Muscle of arm (tissue), 12 donors: Measurements from ENCODE around the gene CNKSR2. TPM values are rescaled to one million over a fixed set of nuclear protein-coding genes. Genes with fewer than 3 reads are reported as not detected.
A peak's percentile ranks its signal among the peaks of the same experiment; 100 is the strongest.
"Not testable (repeated sequence)": the region's sequence is repeated elsewhere in the genome, so short reads cannot be mapped to it uniquely, and the experiment has no call there.

Experiments used
- DNase-seq: peaks from one replicate; pipeline ENCODE4 v3.0.0-alpha.2; 2013
- polyA plus RNA-seq, 12 donors: library from polyadenylated mRNA; unstranded; fragments of 120-200 nt; gene quantifications; one replicate each; pipeline ENCODE4 v1.2.1, GENCODE V29; 2013; ENCODE audit not compliant: insufficient read length in 12 of 12

Gene CNKSR2
- polyA plus RNA-seq, 12 donors = 2.1 to 4.5 (median 3.2) TPM; not detected in 2

- DNase-seq = no peak
Measured at GRCh38 chrX:21437036-21437435, 62.8 kb downstream of the CNKSR2 start.

- no peak for DNase-seq
Measured at GRCh38 chrX:21438792-21439191, 64.6 kb downstream of the CNKSR2 start.

GRCh38 chrX:21440911-21441310 is 66.7 kb downstream of the CNKSR2 start:
- no peak for DNase-seq

- DNase-seq = no peak
Measured at GRCh38 chrX:21457718-21458117, 83.5 kb downstream of the CNKSR2 start.

- DNase-seq = no peak
Measured at GRCh38 chrX:21469071-21469470, 94.9 kb downstream of the CNKSR2 start.

- DNase-seq = no peak
Measured at GRCh38 chrX:21476909-21477308, 102.7 kb downstream of the CNKSR2 start.

GRCh38 chrX:21479695-21480270 is 105.6 kb downstream of the CNKSR2 start:
- DNase-seq = peak; percentile 36

- DNase-seq = no peak
Measured at GRCh38 chrX:21481761-21482160, 107.5 kb downstream of the CNKSR2 start.

- not testable (repeated sequence) for DNase-seq
Measured at GRCh38 chrX:21484051-21484450, 109.8 kb downstream of the CNKSR2 start.

GRCh38 chrX:21487832-21488231 is 113.6 kb downstream of the CNKSR2 start:
- no peak for DNase-seq

- DNase-seq = no peak
Measured at GRCh38 chrX:21490341-21490740, 116.1 kb downstream of the CNKSR2 start.

GRCh38 chrX:21493226-21493830 is 119.1 kb downstream of the CNKSR2 start:
- no peak for DNase-seq

- DNase-seq = no peak
Measured at GRCh38 chrX:21503593-21503992, 129.4 kb downstream of the CNKSR2 start.

- no peak for DNase-seq
Measured at GRCh38 chrX:21509912-21510311, 135.7 kb downstream of the CNKSR2 start.

- no peak for DNase-seq
Measured at GRCh38 chrX:21524008-21524407, 149.8 kb downstream of the CNKSR2 start.

- no peak for DNase-seq
Measured at GRCh38 chrX:21528076-21528475, 153.9 kb downstream of the CNKSR2 start.

GRCh38 chrX:21529771-21530170 is 155.6 kb downstream of the CNKSR2 start:
- DNase-seq = no peak

- DNase-seq = not testable (repeated sequence)
Measured at GRCh38 chrX:21544642-21545041, 170.4 kb downstream of the CNKSR2 start.

GRCh38 chrX:21559417-21559816 is 185.2 kb downstream of the CNKSR2 start:
- DNase-seq = no peak

- DNase-seq = no peak
Measured at GRCh38 chrX:21565025-21565424, 190.8 kb downstream of the CNKSR2 start.

- no peak for DNase-seq
Measured at GRCh38 chrX:21574793-21575192, 200.6 kb downstream of the CNKSR2 start.

- no peak for DNase-seq
Measured at GRCh38 chrX:21581479-21581878, 207.3 kb downstream of the CNKSR2 start.

GRCh38 chrX:21586001-21586400 is 211.8 kb downstream of the CNKSR2 start:
- no peak for DNase-seq
